Activated B cell treated with CpG ODN at 0.5 μM for 24 hours (primary cell): Measurements from ENCODE around the gene FAM78B. TPM values are rescaled to one million over a fixed set of nuclear protein-coding genes. Genes with fewer than 3 reads are reported as not detected.

ENCODE experiments used
- ATAC-seq: fragments of 200-7000 bp; cut with Tn5 transposase; one replicate; pipeline ENCODE4 v1.10.0; 2021; ENCODE audit warnings: low read depth, mild to moderate bottlenecking, moderate library complexity
- CTCF ChIA-PET: fragments of 350-600 bp; sonication (Branson Sonifier 250); formaldehyde crosslinking; loops from one replicate; lab custom pipeline; 2021; ENCODE audit warnings: antibody characterized with exemption; lab: Charles Lee
- POLR2A ChIA-PET: fragments of 350-600 bp; sonication (Branson Sonifier 250); formaldehyde crosslinking; loops from one replicate; lab custom pipeline; 2021; ENCODE audit warnings: antibody characterized with exemption; lab: Charles Lee
- DNase-seq: peaks from one replicate; pipeline ENCODE4 v3.0.0; 2022
- H3K27ac Mint-ChIP-seq: one replicate; pipeline ENCODE4 v1.8.0; 2020; ENCODE audit warnings: mixed read lengths
- H3K27me3 Mint-ChIP-seq: one replicate; pipeline ENCODE4 v1.8.0; 2021; ENCODE audit warnings: mixed read lengths
- H3K36me3 Mint-ChIP-seq: one replicate; pipeline ENCODE4 v1.8.0; 2021; ENCODE audit warnings: low read depth, mixed read lengths
- H3K4me1 Mint-ChIP-seq: one replicate; pipeline ENCODE4 v1.8.0; 2021; ENCODE audit warnings: mixed read lengths
- H3K4me3 Mint-ChIP-seq: one replicate; pipeline ENCODE4 v1.8.0; 2020; ENCODE audit warnings: mild to moderate bottlenecking, mixed read lengths
- H3K9me3 Mint-ChIP-seq: one replicate; pipeline ENCODE4 v1.8.0; 2020; ENCODE audit warnings: mixed read lengths
- CTCF ChIP-seq: fragments of 200-600 bp; IDR thresholded peaks from one replicate; pipeline ENCODE4 v1.8.0; 2022; ENCODE audit warnings: antibody characterized with exemption, mild to moderate bottlenecking
- intact Hi-C: fragments of 100-400 bp; cut with micrococcal nuclease; formaldehyde crosslinking; loops from one replicate; pipeline ENCODE4 v1.15.1; 2024
- total RNA-seq: library from RNA; stranded (reverse); gene quantifications from 2 replicates; pipeline ENCODE4 v1.2.3, GENCODE V29; 2022

The FAM78B gene
- total RNA-seq, 1 donor from 2014 or later = 1.00 TPM

GRCh38 chr1:166088572-166088955, 78.2 kb downstream of the FAM78B start:
- intact Hi-C loops = no loop called here
- TF ChIP-seq CTCF = no peak
- Mint-ChIP-seq H3K27ac (no peak overlapping the region), H3K4me3 (no peak overlapping the region), H3K4me1 (no peaks in the 10 kb centered on the region), H3K27me3 (peaks cover 3% of the 10 kb centered on the region), H3K9me3 (no peaks in the 10 kb centered on the region), H3K36me3 (no peaks in the 10 kb centered on the region)
- ATAC-seq (no peak), DNase-seq (no peak)
- ChIA-PET CTCF (no interaction called here), POLR2A (no interaction called here)

DNA sequence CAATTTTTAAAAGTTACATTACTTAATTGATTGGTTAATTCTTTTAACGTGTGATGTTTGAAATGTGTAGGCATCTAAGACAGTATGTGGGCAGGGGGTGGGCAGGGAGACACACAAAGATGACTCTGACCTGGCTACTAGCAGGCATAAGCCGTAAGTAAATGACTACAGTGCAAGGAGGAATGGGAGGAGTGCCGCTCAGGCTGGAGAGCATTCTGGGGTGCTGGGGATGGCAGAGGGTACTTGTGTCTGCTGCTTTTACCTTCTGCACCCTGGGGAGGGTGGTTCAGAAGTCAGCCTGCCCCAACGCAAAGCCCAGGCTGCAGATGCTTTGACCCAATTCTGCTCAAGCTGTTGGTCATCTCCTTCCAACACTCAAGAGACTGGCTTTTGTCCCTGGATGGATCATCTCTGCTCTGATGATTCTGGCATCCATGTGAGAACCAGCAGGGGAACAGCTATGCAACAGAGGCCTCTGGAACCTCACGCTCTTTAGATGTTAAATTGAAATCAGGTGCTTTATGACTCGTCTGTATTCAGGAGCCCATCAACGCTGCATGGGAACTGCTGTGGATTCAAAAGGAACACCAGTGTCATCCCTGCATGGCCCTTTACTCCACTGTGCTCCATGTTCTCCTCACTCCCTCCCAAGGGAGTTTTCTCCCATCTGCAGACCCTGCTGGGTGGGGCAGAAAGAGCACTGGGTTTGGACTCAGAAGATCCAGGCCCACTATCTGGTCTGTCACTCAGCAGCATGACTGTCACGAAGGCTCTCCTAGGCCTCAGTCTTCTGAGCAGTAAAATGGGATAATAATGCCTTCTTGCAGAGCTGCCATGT, 78.8 kb downstream of the FAM78B start:
- H3K9me3 Mint-ChIP-seq = no peaks in the 10 kb centered on the region
- H3K27ac Mint-ChIP-seq = no peak overlapping the region
- ChIA-PET POLR2A (no interaction called here), CTCF (no interaction called here)
- H3K4me3 Mint-ChIP-seq = no peak overlapping the region
- peaks cover 3% of the 10 kb centered on the region for H3K27me3 Mint-ChIP-seq
- TF ChIP-seq CTCF = no peak
- intact Hi-C loops = no loop called here
- no peak for ATAC-seq
- DNase-seq = no peak
- no peaks in the 10 kb centered on the region for H3K36me3 Mint-ChIP-seq
- H3K4me1 Mint-ChIP-seq = no peaks in the 10 kb centered on the region

GRCh38 chr1:166086113-166086883, 80.5 kb downstream of the FAM78B start:
- ChIA-PET POLR2A (no interaction called here), CTCF (no interaction called here)
- ATAC-seq (no peak), DNase-seq (no peak)
- no peaks in the 10 kb centered on the region for H3K9me3 Mint-ChIP-seq
- H3K4me3 Mint-ChIP-seq = no peak overlapping the region
- H3K27me3 Mint-ChIP-seq = no peaks in the 10 kb centered on the region
- no peaks in the 10 kb centered on the region for H3K36me3 Mint-ChIP-seq
- intact Hi-C loops = no loop called here
- H3K27ac Mint-ChIP-seq = no peak overlapping the region
- TF ChIP-seq CTCF = no peak
- no peaks in the 10 kb centered on the region for H3K4me1 Mint-ChIP-seq

- ChIA-PET POLR2A (no interaction called here), CTCF (no interaction called here)
- DNase-seq (no peak), ATAC-seq (no peak)
- Mint-ChIP-seq H3K36me3 (no peaks in the 10 kb centered on the region), H3K4me3 (no peak overlapping the region), H3K9me3 (no peaks in the 10 kb centered on the region), H3K4me1 (no peaks in the 10 kb centered on the region), H3K27me3 (no peaks in the 10 kb centered on the region), H3K27ac (no peak overlapping the region)
- intact Hi-C loops = no loop called here
- TF ChIP-seq CTCF = no peak
Measured at GRCh38 chr1:166084613-166085012, 82.2 kb downstream of the FAM78B start.

DNA sequence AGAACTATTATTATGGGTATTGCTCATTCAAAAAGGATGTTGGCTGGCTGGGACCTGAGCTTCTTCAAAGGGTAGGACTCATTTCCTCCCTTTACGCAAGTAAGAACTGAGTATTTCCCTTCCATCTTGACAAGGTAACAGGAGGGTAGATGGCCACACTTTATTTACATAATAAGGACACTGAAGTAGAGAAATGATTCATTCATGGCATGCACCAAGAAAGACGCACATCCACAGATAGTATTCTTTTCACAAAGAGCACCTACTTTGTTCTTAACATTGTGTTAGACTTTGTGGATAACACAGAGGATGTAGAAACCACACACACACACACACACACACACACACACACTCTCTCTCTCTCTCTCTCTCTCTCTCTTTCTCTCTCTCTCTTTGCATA, 82.9 kb downstream of the FAM78B start:
- DNase-seq = no peak
- CTCF ChIA-PET = no interaction called here
- ATAC-seq = no peak
- Mint-ChIP-seq H3K27ac (no peak overlapping the region), H3K27me3 (no peaks in the 10 kb centered on the region), H3K36me3 (no peaks in the 10 kb centered on the region), H3K4me1 (no peaks in the 10 kb centered on the region), H3K4me3 (no peak overlapping the region), H3K9me3 (no peaks in the 10 kb centered on the region)
- POLR2A ChIA-PET = no interaction called here
- intact Hi-C loops = no loop called here
- no peak for TF ChIP-seq CTCF
